AG10803 (cell line): ENCODE measurements around the gene NBPF3.
"Not testable (repeated sequence)": the region's sequence is repeated elsewhere in the genome, so short reads cannot be mapped to it uniquely, and the experiment has no call there.

ENCODE experiments used
- DNase-seq: peaks from one replicate; pipeline ENCODE4 v3.0.0; 2010; ENCODE audit warnings: low read depth
- H3K4me3 ChIP-seq: 2 replicates; pipeline ENCODE4 v1.5.1; 2011; ENCODE audit warnings: mild to moderate bottlenecking, low read length, control low read depth
- TF ChIP-seq, protein P1 (sequence below): conservative IDR thresholded peaks from 2 replicates; pipeline ENCODE4 v1.5.1; 2011; ENCODE audit warnings: mild to moderate bottlenecking, low read length, control low read depth, inconsistent platforms

The NBPF3 gene

DNA sequence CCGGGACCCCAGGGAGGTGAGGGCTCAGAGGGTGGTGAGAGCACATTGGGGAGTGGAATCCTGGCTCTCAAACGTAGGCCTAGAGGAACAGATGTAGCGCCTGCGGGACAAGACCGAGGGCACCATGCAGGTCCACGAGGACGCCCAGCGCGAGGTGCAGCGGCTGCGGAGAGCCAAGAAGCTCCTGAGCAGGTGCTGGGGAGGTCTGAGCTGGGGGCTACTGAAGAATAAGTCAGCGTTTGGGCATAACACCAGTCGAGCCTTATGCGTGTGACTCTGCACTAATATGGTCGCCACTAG, 2.6 kb upstream of the NBPF3 start:
- TF ChIP-seq, protein P1, sequence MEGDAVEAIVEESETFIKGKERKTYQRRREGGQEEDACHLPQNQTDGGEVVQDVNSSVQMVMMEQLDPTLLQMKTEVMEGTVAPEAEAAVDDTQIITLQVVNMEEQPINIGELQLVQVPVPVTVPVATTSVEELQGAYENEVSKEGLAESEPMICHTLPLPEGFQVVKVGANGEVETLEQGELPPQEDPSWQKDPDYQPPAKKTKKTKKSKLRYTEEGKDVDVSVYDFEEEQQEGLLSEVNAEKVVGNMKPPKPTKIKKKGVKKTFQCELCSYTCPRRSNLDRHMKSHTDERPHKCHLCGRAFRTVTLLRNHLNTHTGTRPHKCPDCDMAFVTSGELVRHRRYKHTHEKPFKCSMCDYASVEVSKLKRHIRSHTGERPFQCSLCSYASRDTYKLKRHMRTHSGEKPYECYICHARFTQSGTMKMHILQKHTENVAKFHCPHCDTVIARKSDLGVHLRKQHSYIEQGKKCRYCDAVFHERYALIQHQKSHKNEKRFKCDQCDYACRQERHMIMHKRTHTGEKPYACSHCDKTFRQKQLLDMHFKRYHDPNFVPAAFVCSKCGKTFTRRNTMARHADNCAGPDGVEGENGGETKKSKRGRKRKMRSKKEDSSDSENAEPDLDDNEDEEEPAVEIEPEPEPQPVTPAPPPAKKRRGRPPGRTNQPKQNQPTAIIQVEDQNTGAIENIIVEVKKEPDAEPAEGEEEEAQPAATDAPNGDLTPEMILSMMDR: no peak
- no peak overlapping the region for H3K4me3 ChIP-seq
- no peak for DNase-seq

DNA sequence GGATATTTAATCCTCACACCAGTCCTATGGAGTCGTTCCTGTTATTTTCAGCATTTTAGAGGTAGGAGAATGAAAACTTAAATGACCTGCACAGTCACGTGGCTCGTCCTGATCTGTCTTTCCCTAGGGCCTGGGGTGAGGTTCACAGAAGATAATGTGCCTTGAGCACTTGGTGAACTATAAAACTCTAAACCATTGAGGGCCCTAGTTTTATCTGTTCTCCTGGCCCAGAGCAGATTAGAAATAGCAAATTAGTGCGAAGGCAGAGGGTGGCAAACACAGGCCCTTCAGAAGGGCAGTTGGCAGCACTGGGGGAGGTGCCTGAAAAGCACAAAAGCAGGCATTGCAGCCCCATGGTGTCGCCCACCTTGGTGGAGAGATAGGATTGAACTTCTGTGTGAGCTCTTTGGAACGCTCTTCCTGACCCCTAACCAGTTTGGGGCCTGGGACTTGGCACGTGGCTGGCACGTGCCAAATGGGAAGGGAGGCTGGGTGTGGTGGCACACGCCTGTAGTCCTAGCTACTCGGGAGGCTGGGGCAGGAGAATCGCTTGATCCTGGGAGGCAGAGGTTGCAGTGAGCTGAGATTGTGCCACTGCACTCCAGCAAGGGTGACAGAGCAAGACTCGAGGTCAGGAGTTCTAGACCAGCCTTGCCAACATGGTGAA, 1.2 kb upstream of the NBPF3 start:
- not testable (repeated sequence) for DNase-seq, H3K4me3 ChIP-seq

DNA sequence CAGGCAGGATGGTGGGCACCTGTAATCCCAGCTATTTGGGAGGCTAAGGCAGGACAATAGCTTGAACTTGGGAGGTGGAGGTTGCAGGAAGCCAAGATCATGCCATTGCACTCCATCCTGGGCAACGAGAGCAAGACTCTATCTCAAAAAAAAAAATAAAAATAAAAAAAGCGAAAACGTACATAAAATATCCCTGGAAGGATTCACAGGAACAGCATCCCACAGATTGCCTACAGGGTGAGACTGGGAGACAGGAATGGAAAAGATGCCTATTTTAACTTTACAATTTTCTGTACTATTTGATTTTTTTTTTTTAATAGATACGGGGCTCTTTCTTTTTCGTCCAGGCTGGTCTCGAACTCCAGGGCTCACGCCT, 604 bp upstream of the NBPF3 start:
- peak overlapping the region; percentile 74 for H3K4me3 ChIP-seq
- DNase-seq: no peak
- TF ChIP-seq, protein P1: no peak

GRCh38 chr1:21440630-21441125, 741 bp downstream of the NBPF3 start:
- peak; percentile 32 for DNase-seq
- peak overlapping the region; percentile 74 for H3K4me3 ChIP-seq

DNA sequence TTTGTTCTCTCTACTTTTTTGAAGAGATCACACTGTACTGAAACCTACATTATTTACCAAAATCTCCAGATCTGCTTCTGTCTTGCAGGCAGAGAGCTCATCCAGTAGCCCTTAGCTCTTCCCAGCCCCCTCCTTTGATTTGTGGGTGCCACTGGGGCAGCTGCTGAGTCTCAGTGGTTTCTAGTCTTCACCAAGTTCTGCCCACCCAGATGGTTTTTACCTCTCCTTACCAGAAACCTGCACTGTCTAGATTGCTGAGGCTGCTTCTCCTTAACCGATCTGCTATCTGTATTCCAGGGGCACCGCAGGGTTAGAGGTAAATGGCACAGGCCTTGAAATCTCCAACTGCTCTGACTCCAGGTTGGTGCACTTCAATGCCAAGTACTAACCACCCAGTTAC, 6.7 kb downstream of the NBPF3 start:
- H3K4me3 ChIP-seq, DNase-seq: not testable (repeated sequence)

GRCh38 chr1:21447311-21447710, 7.4 kb downstream of the NBPF3 start:
- TF ChIP-seq, protein P1: no peak
- no peak for DNase-seq
- H3K4me3 ChIP-seq: no peak overlapping the region

- DNase-seq: peak; percentile 51
- TF ChIP-seq, protein P1: no peak
- H3K4me3 ChIP-seq: no peak overlapping the region
These were observed 10.0 kb downstream of the NBPF3 start for GRCh38 chr1:21449906-21450305.

DNA sequence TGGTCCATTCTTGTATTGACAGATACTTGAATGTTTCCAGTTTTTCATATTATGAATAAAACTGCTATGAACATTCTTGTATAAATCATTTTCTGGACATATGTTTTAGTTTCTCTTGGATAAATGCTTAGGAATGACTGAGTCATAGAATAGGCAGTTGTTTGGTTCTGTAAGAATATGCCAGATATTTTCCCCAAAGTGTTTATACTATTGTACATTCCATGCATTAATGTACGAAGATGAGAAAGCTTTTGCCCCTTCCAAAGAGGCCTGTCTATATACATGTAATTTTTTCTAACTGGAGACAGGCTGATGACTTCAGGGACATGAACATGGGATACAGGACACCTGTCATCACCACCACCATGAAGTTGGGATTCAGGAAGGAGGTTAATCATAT, 11.3 kb downstream of the NBPF3 start:
- TF ChIP-seq, protein P1: no peak
- H3K4me3 ChIP-seq: no peak overlapping the region
- DNase-seq: peak; percentile 90

- H3K4me3 ChIP-seq: no peak overlapping the region
- TF ChIP-seq, protein P1: no peak
- DNase-seq: peak; percentile 67
These were observed 12.1 kb downstream of the NBPF3 start for GRCh38 chr1:21451981-21452411.

DNA sequence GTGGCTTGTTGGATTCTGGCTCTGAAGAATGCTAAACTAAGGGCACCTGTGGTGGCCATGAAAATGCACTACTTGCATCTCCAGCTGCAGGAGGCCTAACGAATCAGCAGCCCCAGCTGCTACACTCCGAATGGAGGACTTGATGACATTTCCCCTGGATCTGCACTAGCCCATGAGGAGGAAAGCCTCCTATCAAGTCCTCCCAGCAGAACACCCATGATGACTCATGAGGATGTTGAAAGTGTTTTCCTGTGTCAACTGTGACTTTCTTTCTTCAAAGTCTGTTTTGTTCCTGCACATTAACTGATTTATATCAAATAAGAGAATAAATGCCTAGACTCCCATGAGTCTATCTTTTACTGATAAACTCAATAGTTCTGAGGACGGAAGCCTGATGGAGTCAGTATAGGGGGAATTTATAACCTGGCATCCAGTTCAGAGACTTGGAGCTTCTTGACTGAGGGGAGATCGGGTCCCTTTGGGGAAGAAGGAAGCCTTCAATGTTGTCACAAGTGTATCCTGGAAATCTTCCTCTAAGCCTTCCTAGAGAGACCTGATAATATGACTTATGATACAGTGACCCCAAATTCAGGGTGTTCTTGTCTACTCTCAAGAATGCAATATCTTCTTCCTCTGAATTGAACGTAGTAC, 14.2 kb downstream of the NBPF3 start:
- H3K4me3 ChIP-seq: not testable (repeated sequence)
- DNase-seq: peak; percentile 76

DNA sequence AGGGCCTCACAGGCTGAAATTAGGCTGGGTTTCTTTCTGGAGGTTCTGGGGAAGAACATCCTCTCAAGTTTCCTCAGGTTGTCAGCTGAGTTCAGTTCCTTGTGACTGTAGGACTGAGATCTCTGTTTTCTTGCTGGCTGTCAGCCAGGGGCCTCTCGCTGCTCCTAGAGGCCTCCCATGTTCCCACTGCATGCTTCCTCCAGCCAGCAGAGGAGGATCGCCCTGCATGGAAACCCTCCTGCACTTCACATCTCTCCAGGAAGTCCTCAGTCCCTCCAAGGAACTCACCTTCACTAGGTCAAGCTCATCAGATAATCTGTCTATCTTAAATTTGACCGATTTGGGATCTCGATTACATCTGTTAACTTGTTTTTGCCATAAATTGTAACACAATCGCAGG, 15.0 kb downstream of the NBPF3 start:
- DNase-seq, H3K4me3 ChIP-seq: not testable (repeated sequence)
